Central memory CD8-positive, alpha-beta T cell (primary cell): ENCODE data around the gene ARHGAP26.
"Not testable (repeated sequence)": the region's sequence is repeated elsewhere in the genome, so short reads cannot be mapped to it uniquely, and the experiment has no call there.

Source experiments
- ATAC-seq: fragments of 150-1000 bp; cut with Tn5 transposase; replicated peaks from 2 replicates; pipeline ENCODE4 v1.10.0; 2022; ENCODE audit warnings: mild to moderate bottlenecking, moderate FRiP score, moderate number of reproducible peaks; ENCODE audit not compliant: poor library complexity, severe bottlenecking; ENCODE audit errors: extremely low read depth
- DNase-seq, 2 donors: peaks; one replicate each; pipeline ENCODE4 v3.0.0; 2021; ENCODE audit warnings: low spot score in 2 of 2
- H3K27ac Mint-ChIP-seq: one replicate; pipeline ENCODE4 v1.8.0; 2022; ENCODE audit warnings: low read depth, mild to moderate bottlenecking, moderate library complexity, mixed read lengths
- H3K27me3 Mint-ChIP-seq: one replicate; pipeline ENCODE4 v1.8.0; 2022; ENCODE audit warnings: mixed read lengths
- H3K36me3 Mint-ChIP-seq: one replicate; pipeline ENCODE4 v1.8.0; 2022; ENCODE audit warnings: mild to moderate bottlenecking, moderate library complexity, mixed read lengths; ENCODE audit not compliant: insufficient read depth
- H3K4me1 Mint-ChIP-seq: one replicate; pipeline ENCODE4 v1.8.0; 2022; ENCODE audit warnings: mixed read lengths
- H3K4me3 Mint-ChIP-seq: one replicate; pipeline ENCODE4 v1.8.0; 2022; ENCODE audit warnings: mild to moderate bottlenecking, moderate library complexity, mixed read lengths
- H3K9me3 Mint-ChIP-seq: one replicate; pipeline ENCODE4 v1.8.0; 2022; ENCODE audit warnings: mixed read lengths

Gene ARHGAP26

DNA sequence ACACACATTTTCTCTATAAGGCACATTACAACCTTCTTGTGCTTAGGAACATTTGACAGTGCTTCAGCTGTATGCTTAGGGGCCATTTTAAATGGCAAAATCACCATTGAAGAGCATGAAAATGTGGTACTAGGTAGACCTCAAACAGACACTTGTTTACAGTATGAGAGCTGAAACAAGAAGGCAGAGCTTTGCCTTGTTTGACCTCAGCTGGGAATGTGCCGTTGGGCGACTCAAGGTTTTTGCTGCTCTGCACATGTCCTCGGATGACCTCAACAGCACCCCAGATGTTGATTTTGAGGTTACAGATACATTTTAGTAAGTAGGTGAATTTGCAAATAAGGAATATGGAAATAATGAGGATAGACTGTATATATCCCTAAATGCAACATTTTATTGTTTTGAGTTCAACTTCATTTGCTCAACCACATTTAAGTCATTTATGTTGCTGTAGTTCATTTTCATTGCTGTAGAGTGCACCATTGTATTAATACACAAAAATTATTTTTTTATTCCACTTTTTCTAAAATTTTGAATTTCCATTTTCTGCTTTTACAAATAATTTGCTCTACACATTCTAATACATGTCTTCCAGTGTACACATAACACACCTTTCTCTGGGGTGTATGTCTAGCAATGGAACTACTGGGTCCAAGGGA, 426.6 kb downstream of the ARHGAP26 start:
- Mint-ChIP-seq H3K27ac (no peak overlapping the region), H3K9me3 (no peaks in the 10 kb centered on the region), H3K36me3 (peaks cover 3% of the 10 kb centered on the region), H3K4me3 (no peak overlapping the region), H3K4me1 (peaks cover 32% of the 10 kb centered on the region), H3K27me3 (no peaks in the 10 kb centered on the region)
- DNase-seq (no peak), ATAC-seq (no peak)

DNA sequence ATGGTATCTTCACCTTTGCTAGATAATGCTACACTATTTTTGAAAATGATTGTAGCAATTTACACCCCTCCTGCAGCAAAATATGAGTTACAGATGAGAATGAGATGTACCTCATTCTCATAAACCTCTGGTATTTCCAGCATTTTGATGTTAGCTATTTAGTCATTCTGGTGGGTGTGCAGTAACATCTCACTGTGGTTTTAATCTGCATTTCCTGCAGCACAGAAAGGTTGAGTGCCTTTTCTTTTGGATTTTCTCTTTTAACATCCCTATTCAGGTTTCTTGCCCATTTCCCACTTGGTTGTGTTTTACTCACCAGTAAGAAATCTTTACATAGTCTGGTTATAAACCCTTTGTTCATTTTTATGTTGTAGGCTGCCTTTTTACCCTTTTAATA, 427.1 kb downstream of the ARHGAP26 start:
- Mint-ChIP-seq H3K4me1 (peaks cover 27% of the 10 kb centered on the region), H3K27ac (no peak overlapping the region), H3K27me3 (no peaks in the 10 kb centered on the region), H3K4me3 (no peak overlapping the region), H3K36me3 (peaks cover 3% of the 10 kb centered on the region), H3K9me3 (no peaks in the 10 kb centered on the region)
- DNase-seq (no peak), ATAC-seq (no peak)

DNA sequence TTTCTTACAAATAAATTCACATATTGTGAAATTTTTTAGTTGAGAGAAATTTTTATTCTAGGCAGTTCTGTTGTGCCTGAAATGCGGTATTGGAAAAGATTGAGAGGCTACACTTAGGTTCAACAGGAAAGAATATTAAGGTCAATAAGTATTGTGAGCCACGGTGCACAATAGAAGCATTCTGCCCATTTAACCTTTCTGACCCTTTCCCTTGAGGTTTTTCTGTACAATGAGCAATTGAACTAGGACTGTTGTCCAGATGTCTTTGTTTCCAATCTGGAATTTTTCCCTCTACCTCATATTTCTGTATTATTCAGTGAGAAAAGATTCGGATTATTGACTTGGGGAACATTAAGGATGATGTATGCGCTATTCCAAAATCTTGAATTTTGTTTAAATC, 428.2 kb downstream of the ARHGAP26 start:
- H3K4me3 Mint-ChIP-seq, result no peak overlapping the region

DNA sequence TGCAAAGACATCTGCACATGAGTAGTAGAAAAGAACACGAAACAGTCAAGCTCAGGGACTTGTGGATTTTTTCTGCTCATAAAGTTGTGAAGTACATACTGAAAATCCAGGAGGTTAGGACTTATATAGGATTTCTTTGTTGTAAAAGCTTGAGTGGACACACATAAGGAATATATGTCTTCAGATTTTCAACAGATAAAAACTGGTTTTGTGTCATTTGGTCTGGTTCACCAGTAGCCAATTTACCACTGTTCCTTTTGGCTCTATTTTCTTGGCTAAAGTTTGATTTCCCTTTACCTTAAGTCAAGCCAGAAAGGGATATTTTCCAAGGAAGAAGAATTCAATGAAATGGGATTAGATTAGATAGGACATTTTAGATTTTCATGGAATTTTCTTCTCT, 429.0 kb downstream of the ARHGAP26 start:
- Mint-ChIP-seq H3K9me3 (no peaks in the 10 kb centered on the region), H3K36me3 (no peaks in the 10 kb centered on the region), H3K4me3 (no peak overlapping the region), H3K4me1 (peaks cover 23% of the 10 kb centered on the region), H3K27ac (no peak overlapping the region), H3K27me3 (no peaks in the 10 kb centered on the region)
- no peak for ATAC-seq
- DNase-seq, result no peak

More for the DNA sequence above, 428.2 kb downstream of the ARHGAP26 start:
- no peak overlapping the region for H3K27ac Mint-ChIP-seq
- ATAC-seq (no peak), DNase-seq (no peak)
- H3K27me3 Mint-ChIP-seq, result no peaks in the 10 kb centered on the region
- peaks cover 27% of the 10 kb centered on the region for H3K4me1 Mint-ChIP-seq
- peaks cover 3% of the 10 kb centered on the region for H3K36me3 Mint-ChIP-seq
- H3K9me3 Mint-ChIP-seq, result no peaks in the 10 kb centered on the region

DNA sequence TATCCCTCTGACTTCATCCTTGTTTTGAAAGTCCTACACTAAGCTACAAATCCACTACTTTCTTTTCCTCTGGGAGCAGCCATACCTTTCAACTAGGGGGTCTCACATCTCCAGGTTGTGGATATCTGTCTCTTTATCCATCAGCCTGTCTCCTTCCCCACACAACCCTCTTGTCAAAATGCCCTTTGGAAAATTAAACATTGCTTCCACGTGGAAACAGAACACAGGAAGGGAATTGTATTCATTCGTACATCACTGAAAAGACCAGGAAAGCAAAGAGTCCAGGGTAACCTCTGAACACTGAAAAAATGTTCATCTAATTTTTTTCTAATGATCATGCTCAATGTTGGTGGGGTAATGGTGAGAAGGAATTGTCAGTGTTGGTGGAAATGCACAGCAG, 429.7 kb downstream of the ARHGAP26 start:
- Mint-ChIP-seq H3K27ac (no peak overlapping the region), H3K36me3 (no peaks in the 10 kb centered on the region), H3K4me3 (no peak overlapping the region), H3K4me1 (peaks cover 19% of the 10 kb centered on the region), H3K27me3 (no peaks in the 10 kb centered on the region), H3K9me3 (no peaks in the 10 kb centered on the region)
- DNase-seq (no peak), ATAC-seq (no peak)

DNA sequence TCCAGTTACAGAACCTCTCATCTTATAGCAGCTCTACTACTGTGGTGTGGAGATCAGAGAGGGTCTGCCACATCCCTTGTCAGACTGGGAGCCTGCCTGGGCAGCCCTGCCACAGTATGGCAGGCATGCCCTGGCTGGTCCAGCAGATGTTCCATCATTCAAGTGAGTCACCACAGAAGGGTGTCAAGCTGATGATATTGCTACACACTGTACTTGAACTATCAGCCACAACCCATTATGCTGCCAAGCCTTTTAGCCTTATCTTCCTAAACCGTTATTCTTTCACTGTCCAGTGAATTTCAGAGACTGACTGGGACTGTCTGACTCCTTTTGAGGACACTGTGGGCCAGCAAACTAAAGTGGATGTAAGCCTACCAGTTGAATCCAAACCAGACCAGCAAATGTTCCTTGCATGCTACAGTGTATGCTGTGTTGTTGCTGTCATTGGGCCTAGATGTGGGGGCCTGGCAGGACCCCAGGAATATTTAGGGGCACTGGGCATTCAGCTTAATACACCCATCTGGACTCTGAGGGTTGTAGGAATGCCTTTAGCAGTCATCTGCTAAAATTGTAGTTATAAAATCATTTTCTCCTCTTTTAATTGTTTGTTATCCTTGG, 430.7 kb downstream of the ARHGAP26 start:
- Mint-ChIP-seq H3K4me3 (no peak overlapping the region), H3K36me3 (no peaks in the 10 kb centered on the region), H3K27ac (peak overlapping the region; percentile 19), H3K9me3 (no peaks in the 10 kb centered on the region), H3K4me1 (peaks cover 29% of the 10 kb centered on the region), H3K27me3 (no peaks in the 10 kb centered on the region)
- no peak for ATAC-seq
- DNase-seq, result no peak

DNA sequence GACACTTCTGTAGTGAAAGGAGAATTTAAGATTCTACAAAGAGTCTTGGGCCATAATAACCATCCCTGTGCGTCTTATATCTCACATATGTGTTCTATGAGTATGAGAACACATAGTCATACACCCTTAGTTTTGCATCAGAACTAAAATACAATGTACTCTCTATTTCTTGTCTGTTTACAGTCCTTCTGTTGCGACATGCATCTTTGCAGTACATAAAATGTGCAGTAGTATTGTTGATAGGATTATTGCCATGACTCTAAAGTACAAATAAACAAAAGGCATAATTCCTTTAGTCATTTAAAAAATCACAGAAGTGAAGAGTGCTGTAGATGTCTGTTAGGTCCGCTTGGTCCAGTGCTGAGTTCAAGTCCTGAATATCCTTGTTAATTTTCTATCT, 431.4 kb downstream of the ARHGAP26 start:
- peaks cover under 1% of the 10 kb centered on the region for H3K36me3 Mint-ChIP-seq
- no peaks in the 10 kb centered on the region for H3K9me3 Mint-ChIP-seq
- ATAC-seq, result no peak
- H3K4me3 Mint-ChIP-seq, result no peak overlapping the region
- H3K4me1 Mint-ChIP-seq, result peaks cover 30% of the 10 kb centered on the region
- DNase-seq, result no peak
- no peaks in the 10 kb centered on the region for H3K27me3 Mint-ChIP-seq
- no peak overlapping the region for H3K27ac Mint-ChIP-seq

DNA sequence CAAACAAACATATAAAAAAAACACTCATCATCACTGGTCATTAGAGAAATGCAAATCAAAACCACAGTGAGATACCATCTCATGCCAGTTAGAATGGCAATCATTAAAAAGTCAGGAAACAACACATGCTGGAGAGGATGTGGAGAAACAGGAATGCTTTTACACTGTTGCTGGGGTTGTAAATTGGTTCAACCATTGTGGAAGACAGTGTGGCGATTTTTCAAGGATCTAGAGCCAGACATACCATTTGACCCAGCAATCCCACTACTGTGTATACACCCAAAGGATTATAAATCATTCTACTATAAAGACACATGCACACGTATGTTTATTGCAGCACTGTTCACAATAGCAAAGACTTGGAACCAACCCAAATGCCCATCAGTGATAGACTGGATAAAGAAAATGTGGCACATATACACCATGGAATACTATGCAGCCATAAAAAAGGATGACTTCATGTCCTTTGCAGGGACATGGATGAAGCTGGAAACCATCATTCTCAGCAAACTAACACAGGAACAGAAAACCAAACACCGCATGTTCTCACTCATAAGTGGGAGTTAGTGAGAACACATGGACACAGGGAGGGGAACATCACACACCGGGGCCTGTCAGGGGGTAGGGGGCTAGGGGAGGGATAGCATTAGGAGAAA, 433.3 kb downstream of the ARHGAP26 start:
- H3K36me3 Mint-ChIP-seq, H3K27me3 Mint-ChIP-seq, H3K4me3 Mint-ChIP-seq, DNase-seq, ATAC-seq, H3K27ac Mint-ChIP-seq, H3K9me3 Mint-ChIP-seq: not testable (repeated sequence)
- peaks cover 29% of the 10 kb centered on the region for H3K4me1 Mint-ChIP-seq

DNA sequence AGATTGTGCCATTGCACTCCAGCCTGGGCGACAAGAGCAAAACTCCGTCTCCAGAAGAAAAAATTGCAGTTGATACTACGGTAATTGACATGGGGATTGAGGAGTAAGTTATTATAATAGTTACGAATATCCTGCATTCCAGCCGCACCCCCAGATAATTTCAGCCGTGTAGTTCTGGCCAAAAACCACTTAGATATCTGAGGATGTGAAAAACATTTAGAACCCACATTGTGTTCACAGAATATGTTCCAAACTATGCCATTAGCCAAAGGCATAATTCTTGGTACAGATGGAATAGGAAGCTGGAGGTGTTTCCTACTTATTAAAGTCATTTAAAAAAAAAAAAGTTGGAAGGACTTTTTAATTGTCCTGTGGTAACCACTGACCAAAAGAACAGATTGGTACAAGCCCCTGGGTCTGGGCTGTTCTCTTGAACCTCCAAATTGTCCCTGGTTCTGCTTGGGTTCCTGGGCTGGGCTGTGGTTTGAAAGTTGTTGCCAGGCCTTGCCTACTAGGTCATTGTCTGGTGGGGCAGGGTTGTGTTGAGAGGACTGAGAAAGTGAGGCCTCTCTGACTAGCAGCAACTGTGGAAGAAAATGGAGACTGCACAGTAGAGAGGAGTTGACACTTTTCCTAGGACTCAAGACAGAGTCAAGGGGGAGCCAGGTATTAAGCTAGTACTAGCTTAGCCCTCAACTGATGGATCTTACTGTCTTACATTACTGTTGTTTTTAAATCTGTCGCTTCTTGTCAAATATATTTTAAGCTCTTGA, 434.5 kb downstream of the ARHGAP26 start:
- ATAC-seq (no peak), DNase-seq (no peak)
- no peaks in the 10 kb centered on the region for H3K27me3 Mint-ChIP-seq
- no peak overlapping the region for H3K4me3 Mint-ChIP-seq
- no peaks in the 10 kb centered on the region for H3K9me3 Mint-ChIP-seq
- H3K36me3 Mint-ChIP-seq, result peaks cover 2% of the 10 kb centered on the region
- H3K4me1 Mint-ChIP-seq, result peaks cover 29% of the 10 kb centered on the region
- peak overlapping the region; percentile 41 for H3K27ac Mint-ChIP-seq

DNA sequence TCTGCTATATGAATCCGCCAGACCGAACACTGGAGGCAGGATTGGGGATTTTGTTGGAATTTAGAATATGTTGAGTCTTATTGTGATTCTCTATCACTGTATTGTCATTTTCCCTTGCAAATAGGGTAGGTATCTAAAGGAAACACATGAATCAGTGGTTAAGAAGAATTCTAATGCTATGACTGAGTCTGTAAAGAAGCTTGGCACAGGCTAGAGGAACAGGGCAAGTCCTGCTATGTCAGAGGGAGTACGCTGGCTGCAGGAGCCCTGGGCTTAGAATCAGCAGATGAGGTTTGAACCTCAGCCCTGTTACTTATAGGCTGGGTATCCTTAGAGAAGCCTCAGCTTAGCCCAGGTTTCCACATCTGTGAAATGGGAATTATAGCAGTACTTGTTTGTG, 435.2 kb downstream of the ARHGAP26 start:
- Mint-ChIP-seq H3K4me1 (peaks cover 35% of the 10 kb centered on the region), H3K27me3 (no peaks in the 10 kb centered on the region), H3K36me3 (peaks cover 2% of the 10 kb centered on the region), H3K4me3 (no peak overlapping the region), H3K27ac (peak overlapping the region; percentile 41), H3K9me3 (no peaks in the 10 kb centered on the region)
- ATAC-seq (peak; percentile 22), DNase-seq (no peak)

DNA sequence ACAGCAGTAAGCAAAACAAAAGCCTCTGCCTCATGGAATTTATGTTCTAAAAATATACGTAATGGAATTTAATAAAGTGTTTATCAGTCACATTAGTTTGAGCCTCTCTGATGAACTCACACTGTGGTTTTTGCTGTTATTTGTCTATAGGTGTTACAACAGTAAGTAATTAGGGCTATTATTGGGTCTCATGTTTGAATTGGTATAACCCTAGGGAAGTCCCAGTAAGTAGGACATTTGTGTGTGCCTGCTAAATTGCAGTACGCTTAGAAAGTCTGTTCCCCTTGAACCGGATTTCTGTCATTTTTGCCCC, 435.7 kb downstream of the ARHGAP26 start:
- DNase-seq, result no peak
- ATAC-seq, result peak; percentile 90
- Mint-ChIP-seq H3K27ac (peak overlapping the region; percentile 41), H3K27me3 (no peaks in the 10 kb centered on the region), H3K9me3 (no peaks in the 10 kb centered on the region), H3K4me3 (peak overlapping the region; percentile 10), H3K4me1 (peaks cover 38% of the 10 kb centered on the region), H3K36me3 (peaks cover 5% of the 10 kb centered on the region)

DNA sequence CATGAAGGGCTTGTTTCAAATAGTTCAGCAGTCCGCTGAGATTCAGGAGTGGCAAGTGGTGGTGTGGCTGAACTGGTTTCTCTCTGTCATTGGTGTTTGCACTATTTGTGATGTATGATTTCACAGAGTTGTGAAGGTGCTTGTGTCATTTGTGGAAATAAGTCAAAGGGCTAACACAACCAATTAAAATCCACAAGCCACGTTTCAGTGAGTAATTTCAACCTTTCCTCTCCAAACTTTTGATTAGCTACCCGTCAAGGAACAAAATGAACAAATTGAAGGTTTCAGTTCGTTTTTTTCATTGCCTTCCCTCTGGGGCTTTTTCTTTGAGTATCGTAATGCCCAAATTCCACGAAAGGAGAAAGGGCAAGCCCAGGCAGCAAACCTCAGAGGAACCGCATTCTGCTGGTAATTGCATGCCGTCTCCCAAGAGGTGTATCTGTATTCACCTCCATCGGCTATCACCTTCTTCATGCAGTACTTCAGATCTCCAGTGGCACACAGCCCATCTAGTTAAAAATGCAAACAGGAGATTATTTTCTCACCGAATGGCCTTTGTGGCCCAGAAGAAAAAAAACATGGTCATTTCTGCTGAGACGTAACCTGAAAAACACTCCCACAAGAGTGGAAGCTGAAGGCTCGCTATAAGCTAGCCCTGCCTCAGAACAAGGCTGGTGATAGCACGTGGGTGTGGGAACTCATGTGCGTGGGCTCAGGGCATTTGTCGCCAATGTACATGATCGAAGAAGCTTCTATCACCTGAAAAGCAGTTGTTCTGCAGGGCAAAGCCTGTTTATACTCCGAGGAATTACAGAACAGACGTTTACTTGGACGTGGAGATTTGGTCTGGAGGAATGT, 436.2 kb downstream of the ARHGAP26 start:
- Mint-ChIP-seq H3K9me3 (no peaks in the 10 kb centered on the region), H3K4me3 (peak overlapping the region; percentile 10), H3K4me1 (peaks cover 38% of the 10 kb centered on the region), H3K27me3 (no peaks in the 10 kb centered on the region), H3K27ac (peak overlapping the region; percentile 49), H3K36me3 (peaks cover 5% of the 10 kb centered on the region)
- DNase-seq (no peak), ATAC-seq (peak; percentile 22)
